Parathyroid adenoma (tissue), 2 donors: ENCODE measurements around the gene SOWAHA.

Experiments used
- H2AFZ ChIP-seq: fragments of 300-600 bp; sonication (generic); one replicate; pipeline ENCODE4 v1.7.0; 2017; ENCODE audit warnings: antibody characterized with exemption, mild to moderate bottlenecking
- H3K27ac ChIP-seq: fragments of 300-600 bp; sonication (generic); one replicate; pipeline ENCODE4 v1.7.0; 2017
- H3K27me3 ChIP-seq: fragments of 300-600 bp; sonication (generic); one replicate; pipeline ENCODE4 v1.7.0; 2017; ENCODE audit warnings: low read length; ENCODE audit not compliant: control insufficient read depth, insufficient read depth
- H3K36me3 ChIP-seq: fragments of 300-600 bp; sonication (generic); one replicate; pipeline ENCODE4 v1.7.0; 2017; ENCODE audit warnings: low read length; ENCODE audit not compliant: control insufficient read depth, insufficient read depth
- H3K4me1 ChIP-seq: fragments of 300-600 bp; sonication (generic); one replicate; pipeline ENCODE4 v1.7.0; 2017; ENCODE audit warnings: control low read depth
- H3K4me2 ChIP-seq: fragments of 300-600 bp; sonication (generic); one replicate; pipeline ENCODE4 v1.7.0; 2017; ENCODE audit warnings: low read length
- H3K4me3 ChIP-seq: fragments of 300-600 bp; sonication (generic); one replicate; pipeline ENCODE4 v1.7.0; 2017; ENCODE audit warnings: low read depth, low read length
- H3K79me2 ChIP-seq: fragments of 300-600 bp; sonication (generic); one replicate; pipeline ENCODE4 v1.7.0; 2017; ENCODE audit warnings: control low read depth
- H3K9ac ChIP-seq: fragments of 300-600 bp; sonication (generic); one replicate; pipeline ENCODE4 v1.7.0; 2017; ENCODE audit warnings: mild to moderate bottlenecking
- H3K9me3 ChIP-seq: fragments of 300-600 bp; sonication (generic); one replicate; pipeline ENCODE4 v1.7.0; 2017; ENCODE audit warnings: low read length; ENCODE audit not compliant: control insufficient read depth
- TF ChIP-seq, protein P1 (sequence below): fragments of 300-600 bp; sonication (generic); IDR thresholded peaks from one replicate; pipeline ENCODE4 v1.7.0; 2017; ENCODE audit warnings: antibody characterized with exemption, mild to moderate bottlenecking
- donor health status: primary hyperparathyroidism.

The SOWAHA gene

DNA sequence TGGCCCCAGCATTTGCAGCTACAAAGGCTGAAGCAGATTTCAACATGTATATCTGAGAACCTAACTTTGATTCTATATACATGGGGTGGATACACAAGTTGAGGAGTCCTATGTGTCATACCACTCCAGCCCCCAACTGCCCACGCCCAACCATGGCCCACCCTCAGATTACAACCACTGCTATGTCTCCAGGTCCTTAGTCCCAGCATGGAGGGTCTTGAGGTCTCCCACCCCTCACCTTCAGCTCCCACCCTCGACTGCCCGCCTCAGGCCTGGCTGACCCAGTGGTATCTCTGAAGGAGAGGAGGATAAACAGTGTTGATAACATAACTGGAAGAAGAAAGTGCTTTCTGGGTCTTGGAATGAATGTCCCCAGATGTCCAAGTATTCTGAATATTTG, 8.2 kb downstream of the SOWAHA start:
- Histone ChIP-seq H3K9me3 (no peaks in the 10 kb centered on the region), H3K4me2 (no peak overlapping the region), H3K36me3 (no peaks in the 10 kb centered on the region), H3K4me3 (no peak overlapping the region), H2AFZ (no peak overlapping the region), H3K9ac (no peak overlapping the region), H3K27me3 (no peaks in the 10 kb centered on the region), H3K27ac (no peak overlapping the region), H3K79me2 (no peaks in the 10 kb centered on the region), H3K4me1 (no peaks in the 10 kb centered on the region)
- TF ChIP-seq, protein P1, sequence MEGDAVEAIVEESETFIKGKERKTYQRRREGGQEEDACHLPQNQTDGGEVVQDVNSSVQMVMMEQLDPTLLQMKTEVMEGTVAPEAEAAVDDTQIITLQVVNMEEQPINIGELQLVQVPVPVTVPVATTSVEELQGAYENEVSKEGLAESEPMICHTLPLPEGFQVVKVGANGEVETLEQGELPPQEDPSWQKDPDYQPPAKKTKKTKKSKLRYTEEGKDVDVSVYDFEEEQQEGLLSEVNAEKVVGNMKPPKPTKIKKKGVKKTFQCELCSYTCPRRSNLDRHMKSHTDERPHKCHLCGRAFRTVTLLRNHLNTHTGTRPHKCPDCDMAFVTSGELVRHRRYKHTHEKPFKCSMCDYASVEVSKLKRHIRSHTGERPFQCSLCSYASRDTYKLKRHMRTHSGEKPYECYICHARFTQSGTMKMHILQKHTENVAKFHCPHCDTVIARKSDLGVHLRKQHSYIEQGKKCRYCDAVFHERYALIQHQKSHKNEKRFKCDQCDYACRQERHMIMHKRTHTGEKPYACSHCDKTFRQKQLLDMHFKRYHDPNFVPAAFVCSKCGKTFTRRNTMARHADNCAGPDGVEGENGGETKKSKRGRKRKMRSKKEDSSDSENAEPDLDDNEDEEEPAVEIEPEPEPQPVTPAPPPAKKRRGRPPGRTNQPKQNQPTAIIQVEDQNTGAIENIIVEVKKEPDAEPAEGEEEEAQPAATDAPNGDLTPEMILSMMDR, result no peak

DNA sequence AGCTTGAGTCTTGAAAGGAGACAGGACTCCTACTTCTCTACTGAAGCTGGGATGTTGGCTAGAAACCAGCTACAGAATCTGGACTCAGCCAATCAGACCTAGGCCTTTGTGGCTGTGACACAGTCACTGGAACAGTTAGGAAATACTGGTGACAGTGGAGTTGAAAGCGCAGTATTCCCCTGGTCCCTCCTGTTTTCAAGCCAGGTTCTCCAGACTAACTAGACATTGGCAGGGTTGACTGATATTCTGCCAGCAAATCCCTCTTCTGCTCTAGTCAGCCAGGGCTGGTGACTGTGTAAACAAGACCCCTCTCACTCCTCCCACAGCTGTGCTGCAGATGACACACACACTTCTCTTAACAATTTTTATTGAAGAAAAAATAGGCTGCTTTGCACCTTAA, 8.7 kb downstream of the SOWAHA start:
- Histone ChIP-seq H3K27me3 (no peaks in the 10 kb centered on the region), H3K9me3 (no peaks in the 10 kb centered on the region), H3K4me3 (no peak overlapping the region), H3K4me2 (no peak overlapping the region), H3K9ac (no peak overlapping the region), H3K4me1 (no peaks in the 10 kb centered on the region), H2AFZ (no peak overlapping the region), H3K79me2 (no peaks in the 10 kb centered on the region), H3K27ac (no peak overlapping the region), H3K36me3 (no peaks in the 10 kb centered on the region)
- TF ChIP-seq, protein P1, result no peak

DNA sequence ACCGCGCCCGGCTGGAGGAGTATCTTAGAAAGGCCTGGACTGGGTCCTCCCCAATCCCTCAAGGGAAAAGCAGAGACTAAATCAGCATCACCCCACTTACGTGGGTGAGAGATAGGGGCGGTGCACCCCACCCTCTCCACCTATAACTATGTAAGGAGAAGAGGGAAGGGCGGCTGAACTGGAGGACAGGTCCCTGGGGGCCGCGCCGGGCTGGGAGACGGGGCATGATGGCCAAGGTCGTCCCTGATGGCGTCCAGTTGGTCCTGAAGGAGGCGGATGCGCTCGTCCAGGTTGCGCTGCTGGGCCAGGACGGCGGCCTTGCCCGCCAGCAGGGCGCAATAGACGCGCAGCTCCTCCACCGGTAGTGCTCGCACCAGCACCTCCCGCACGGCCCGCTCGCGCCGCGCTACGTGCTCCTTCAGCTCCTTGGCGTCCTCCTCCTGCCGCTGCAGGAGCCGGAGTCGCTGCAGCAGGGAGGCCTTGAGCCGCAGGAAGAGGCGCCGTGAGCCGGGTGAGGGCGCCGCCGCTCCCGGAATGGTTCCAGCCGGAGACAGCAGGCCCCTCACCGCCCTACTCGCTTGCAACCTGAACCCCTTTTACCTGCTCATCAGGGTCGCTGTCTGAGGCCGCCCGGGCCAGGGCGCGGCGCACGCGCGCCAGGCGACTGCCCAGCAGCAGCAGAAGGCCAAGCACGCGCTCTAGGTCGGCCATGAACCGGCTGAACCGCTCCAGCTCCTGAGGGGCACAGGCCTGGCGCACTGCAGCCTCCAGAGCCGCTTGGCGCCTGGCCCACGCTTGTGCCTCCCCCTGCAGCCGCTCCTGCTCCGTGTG, 9.8 kb downstream of the SOWAHA start:
- H3K27ac ChIP-seq, result no peak overlapping the region
- H3K4me3 ChIP-seq, result no peak overlapping the region
- H2AFZ ChIP-seq, result no peak overlapping the region
- no peaks in the 10 kb centered on the region for H3K4me1 ChIP-seq
- no peaks in the 10 kb centered on the region for H3K27me3 ChIP-seq
- H3K79me2 ChIP-seq, result no peaks in the 10 kb centered on the region
- H3K4me2 ChIP-seq, result no peak overlapping the region
- H3K36me3 ChIP-seq, result no peaks in the 10 kb centered on the region
- H3K9me3 ChIP-seq, result no peaks in the 10 kb centered on the region
- no peak overlapping the region for H3K9ac ChIP-seq
- TF ChIP-seq, protein P1, result no peak

DNA sequence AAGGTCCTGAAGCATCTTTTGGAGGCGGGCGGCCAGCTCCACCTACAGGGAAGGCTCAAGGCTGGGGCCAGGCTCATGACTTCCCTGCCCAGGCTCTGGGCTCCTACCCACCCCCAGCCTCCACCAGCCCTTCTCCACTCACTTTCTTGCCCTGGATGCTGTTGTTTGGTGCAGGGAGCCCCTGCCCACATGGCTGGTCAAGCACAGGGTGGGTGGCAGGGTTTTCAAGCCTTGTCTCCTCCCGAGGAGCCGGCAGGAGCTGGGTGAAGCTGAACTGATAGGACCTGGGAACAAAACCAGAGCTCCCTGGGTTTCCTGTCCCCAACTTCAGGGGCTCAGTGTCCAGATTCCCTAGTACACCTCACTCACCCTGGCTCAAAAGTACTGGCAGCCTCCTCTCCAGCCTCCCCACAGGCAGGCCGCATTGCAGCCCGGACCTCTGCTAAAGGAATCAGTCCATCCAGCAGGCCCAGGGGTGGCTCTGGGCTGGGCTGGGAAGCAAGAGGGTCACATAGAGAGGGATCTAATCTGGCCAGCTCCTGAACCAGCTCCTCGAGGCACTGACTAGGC, 10.5 kb downstream of the SOWAHA start:
- Histone ChIP-seq H3K4me1 (no peaks in the 10 kb centered on the region), H3K27ac (no peak overlapping the region), H3K27me3 (no peaks in the 10 kb centered on the region), H3K9me3 (no peaks in the 10 kb centered on the region), H2AFZ (no peak overlapping the region), H3K36me3 (no peaks in the 10 kb centered on the region), H3K4me2 (no peak overlapping the region), H3K79me2 (no peaks in the 10 kb centered on the region), H3K4me3 (no peak overlapping the region), H3K9ac (no peak overlapping the region)
- TF ChIP-seq, protein P1, result no peak

DNA sequence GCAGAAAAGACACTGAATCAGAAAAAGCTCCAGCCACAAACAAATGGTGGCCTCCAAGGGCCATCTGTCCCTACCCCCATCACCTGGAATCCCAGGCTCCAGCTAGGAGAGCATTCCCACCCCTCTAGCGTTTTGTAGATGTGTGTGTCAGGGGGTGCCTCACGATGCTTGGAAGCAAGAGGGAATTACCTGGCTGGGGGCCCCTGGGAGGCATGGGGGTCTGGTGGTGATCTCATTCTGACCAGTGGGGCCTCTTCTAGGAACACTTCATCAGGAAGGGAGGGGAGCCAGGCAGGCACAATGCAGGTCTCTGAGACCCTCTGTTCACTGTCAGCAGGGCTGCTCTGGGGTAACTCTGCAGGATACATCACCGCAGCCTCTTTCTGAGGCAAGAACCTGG, 11.3 kb downstream of the SOWAHA start:
- Histone ChIP-seq H3K36me3 (no peaks in the 10 kb centered on the region), H3K9me3 (no peaks in the 10 kb centered on the region), H3K4me1 (peaks cover 4% of the 10 kb centered on the region), H3K9ac (no peak overlapping the region), H3K4me3 (no peak overlapping the region), H3K27ac (no peak overlapping the region), H3K4me2 (no peak overlapping the region), H3K27me3 (no peaks in the 10 kb centered on the region), H2AFZ (no peak overlapping the region), H3K79me2 (no peaks in the 10 kb centered on the region)
- TF ChIP-seq, protein P1, result no peak
